IPS-18a (cell line): ENCODE results near the gene FOXO6.
A peak's percentile ranks its signal among the peaks of the same experiment; 100 is the strongest.

Source experiments
- H3K27ac ChIP-seq: one replicate; pipeline ENCODE4 v1.5.1; 2013; ENCODE audit warnings: low read length
- H3K27me3 ChIP-seq: one replicate; pipeline ENCODE4 v1.6.1; 2013; ENCODE audit warnings: mild to moderate bottlenecking, low read length; ENCODE audit not compliant: control insufficient read depth, insufficient read depth
- H3K36me3 ChIP-seq: one replicate; pipeline ENCODE4 v1.6.1; 2013; ENCODE audit warnings: low read depth, low read length; ENCODE audit not compliant: control insufficient read depth
- H3K4me1 ChIP-seq: one replicate; pipeline ENCODE4 v1.6.1; 2013; ENCODE audit warnings: low read depth, low read length; ENCODE audit not compliant: control insufficient read depth
- H3K4me3 ChIP-seq: one replicate; pipeline ENCODE4 v1.5.1; 2013; ENCODE audit warnings: low read length
- H3K9ac ChIP-seq: one replicate; pipeline ENCODE4 v1.6.1; 2013; ENCODE audit warnings: mild to moderate bottlenecking, low read length, moderate library complexity
- H3K9me3 ChIP-seq: one replicate; pipeline ENCODE4 v1.6.1; 2013; ENCODE audit warnings: low read depth, low read length; ENCODE audit not compliant: control insufficient read depth

FOXO6 gene

GRCh38 chr1:41356752-41357151 lies 4.5 kb upstream of the FOXO6 start:
- no peaks in the 10 kb centered on the region for H3K36me3 ChIP-seq
- H3K4me1 ChIP-seq, result peaks cover 12% of the 10 kb centered on the region
- H3K9ac ChIP-seq, result no peak overlapping the region
- H3K27ac ChIP-seq, result no peak overlapping the region
- no peaks in the 10 kb centered on the region for H3K9me3 ChIP-seq
- H3K27me3 ChIP-seq, result peaks cover 12% of the 10 kb centered on the region
- H3K4me3 ChIP-seq, result no peak overlapping the region

- H3K4me1 ChIP-seq, result peaks cover 12% of the 10 kb centered on the region
- no peak overlapping the region for H3K4me3 ChIP-seq
- H3K9me3 ChIP-seq, result no peaks in the 10 kb centered on the region
- H3K27ac ChIP-seq, result no peak overlapping the region
- no peaks in the 10 kb centered on the region for H3K36me3 ChIP-seq
- peaks cover 20% of the 10 kb centered on the region for H3K27me3 ChIP-seq
- no peak overlapping the region for H3K9ac ChIP-seq
Measured at GRCh38 chr1:41357451-41358101, 3.7 kb upstream of the FOXO6 start.

GRCh38 chr1:41358131-41359021 lies 2.9 kb upstream of the FOXO6 start:
- Histone ChIP-seq H3K27ac (no peak overlapping the region), H3K9me3 (no peaks in the 10 kb centered on the region), H3K4me3 (no peak overlapping the region), H3K36me3 (no peaks in the 10 kb centered on the region), H3K9ac (no peak overlapping the region), H3K4me1 (peaks cover 12% of the 10 kb centered on the region), H3K27me3 (peaks cover 28% of the 10 kb centered on the region)

- H3K4me3 ChIP-seq, result no peak overlapping the region
- H3K9me3 ChIP-seq, result no peaks in the 10 kb centered on the region
- H3K9ac ChIP-seq, result no peak overlapping the region
- H3K4me1 ChIP-seq, result peaks cover 15% of the 10 kb centered on the region
- H3K27me3 ChIP-seq, result peaks cover 37% of the 10 kb centered on the region
- H3K36me3 ChIP-seq, result no peaks in the 10 kb centered on the region
- no peak overlapping the region for H3K27ac ChIP-seq
Measured at GRCh38 chr1:41359211-41360073, 1.8 kb upstream of the FOXO6 start.

GRCh38 chr1:41360074-41360785 lies 1.0 kb upstream of the FOXO6 start:
- Histone ChIP-seq H3K4me1 (peaks cover 15% of the 10 kb centered on the region), H3K9me3 (no peaks in the 10 kb centered on the region), H3K27ac (no peak overlapping the region), H3K4me3 (peak overlapping the region; percentile 51), H3K9ac (no peak overlapping the region), H3K27me3 (peaks cover 45% of the 10 kb centered on the region), H3K36me3 (no peaks in the 10 kb centered on the region)

- Histone ChIP-seq H3K4me3 (peak overlapping the region; percentile 47), H3K4me1 (peaks cover 20% of the 10 kb centered on the region), H3K27me3 (peaks cover 57% of the 10 kb centered on the region), H3K36me3 (no peaks in the 10 kb centered on the region), H3K9me3 (no peaks in the 10 kb centered on the region), H3K27ac (no peak overlapping the region), H3K9ac (no peak overlapping the region)
Measured at GRCh38 chr1:41361495-41362356, 492 bp downstream of the FOXO6 start.

GRCh38 chr1:41362357-41362721 lies 1.1 kb downstream of the FOXO6 start:
- Histone ChIP-seq H3K27me3 (peaks cover 63% of the 10 kb centered on the region), H3K9ac (no peak overlapping the region), H3K9me3 (no peaks in the 10 kb centered on the region), H3K4me3 (peak overlapping the region; percentile 47), H3K27ac (no peak overlapping the region), H3K36me3 (no peaks in the 10 kb centered on the region), H3K4me1 (peaks cover 26% of the 10 kb centered on the region)

GRCh38 chr1:41362749-41363590 lies 1.7 kb downstream of the FOXO6 start:
- Histone ChIP-seq H3K4me3 (peak overlapping the region; percentile 47), H3K9me3 (no peaks in the 10 kb centered on the region), H3K27ac (no peak overlapping the region), H3K9ac (no peak overlapping the region), H3K27me3 (peaks cover 69% of the 10 kb centered on the region), H3K36me3 (no peaks in the 10 kb centered on the region), H3K4me1 (peaks cover 26% of the 10 kb centered on the region)

GRCh38 chr1:41363591-41364320 lies 2.5 kb downstream of the FOXO6 start:
- Histone ChIP-seq H3K9me3 (no peaks in the 10 kb centered on the region), H3K9ac (no peak overlapping the region), H3K36me3 (no peaks in the 10 kb centered on the region), H3K4me1 (peaks cover 31% of the 10 kb centered on the region), H3K27ac (no peak overlapping the region), H3K4me3 (no peak overlapping the region), H3K27me3 (peaks cover 73% of the 10 kb centered on the region)
